Stimulated activated naive CD8-positive, alpha-beta T cell treated with anti-CD3 and anti-CD28 coated beads, Interleukin-15, Interleukin-2, amounts not matched to agents 100 U/mL and 50 U/mL, for 24 hours (primary cell): Measurements from ENCODE around the gene OR4K13.

ENCODE experiments used
- ATAC-seq: fragments of 150-1000 bp; cut with Tn5 transposase; one replicate; pipeline ENCODE4 v1.10.0; 2021
- DNase-seq: peaks from one replicate; pipeline ENCODE4 v3.0.0; 2021

The OR4K13 gene, protein sequence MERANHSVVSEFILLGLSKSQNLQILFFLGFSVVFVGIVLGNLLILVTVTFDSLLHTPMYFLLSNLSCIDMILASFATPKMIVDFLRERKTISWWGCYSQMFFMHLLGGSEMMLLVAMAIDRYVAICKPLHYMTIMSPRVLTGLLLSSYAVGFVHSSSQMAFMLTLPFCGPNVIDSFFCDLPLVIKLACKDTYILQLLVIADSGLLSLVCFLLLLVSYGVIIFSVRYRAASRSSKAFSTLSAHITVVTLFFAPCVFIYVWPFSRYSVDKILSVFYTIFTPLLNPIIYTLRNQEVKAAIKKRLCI

DNA sequence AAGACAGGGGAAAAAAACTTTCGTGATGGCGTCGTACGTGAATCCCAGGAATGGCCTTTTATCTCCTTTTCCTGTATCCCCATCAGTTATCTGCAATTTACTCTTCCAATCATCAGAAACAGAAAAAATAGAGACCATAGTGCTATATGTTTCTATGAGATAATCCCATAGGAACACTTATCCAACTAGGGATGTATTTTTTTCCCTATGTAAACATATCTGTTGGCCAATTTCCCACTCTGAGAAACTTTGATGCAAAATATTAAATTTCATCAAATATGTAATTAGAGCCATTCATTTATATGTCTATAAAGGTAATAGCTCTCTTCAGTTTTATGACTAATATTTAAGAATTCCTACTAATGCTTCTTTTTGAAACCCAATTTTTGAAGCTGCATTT is at the start of gene OR4K13:
OR4K13 (minus strand) TSS at position 101 of the 400 bp plus-strand sequence. CDS start 1,280 bp downstream, outside the sequence.
- no peak for DNase-seq
- no peak for ATAC-seq

DNA sequence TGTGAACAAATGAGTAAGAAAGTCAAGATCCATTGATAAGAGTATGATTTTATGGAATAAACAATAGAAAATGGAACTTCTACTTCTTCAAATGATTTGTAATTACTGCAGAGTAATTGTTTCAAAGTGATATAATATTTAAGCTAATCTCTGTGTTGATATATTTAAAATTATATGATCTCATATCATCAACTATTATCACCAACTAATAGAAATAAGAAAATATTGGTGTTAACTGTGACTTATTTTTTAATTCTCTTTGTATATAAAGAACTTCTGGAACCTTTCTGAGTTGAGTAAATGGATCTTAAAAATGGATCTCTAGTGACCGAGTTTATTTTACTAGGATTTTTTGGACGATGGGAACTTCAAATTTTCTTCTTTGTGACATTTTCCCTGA is 23.9 kb upstream of the OR4K13 start, which contains the start of gene OR4L1:
OR4L1 (plus strand) TSS at position 301 of the 400 bp plus-strand sequence; CDS start at position 301, 0 bp downstream.
- no peak for DNase-seq
- ATAC-seq, result no peak

DNA sequence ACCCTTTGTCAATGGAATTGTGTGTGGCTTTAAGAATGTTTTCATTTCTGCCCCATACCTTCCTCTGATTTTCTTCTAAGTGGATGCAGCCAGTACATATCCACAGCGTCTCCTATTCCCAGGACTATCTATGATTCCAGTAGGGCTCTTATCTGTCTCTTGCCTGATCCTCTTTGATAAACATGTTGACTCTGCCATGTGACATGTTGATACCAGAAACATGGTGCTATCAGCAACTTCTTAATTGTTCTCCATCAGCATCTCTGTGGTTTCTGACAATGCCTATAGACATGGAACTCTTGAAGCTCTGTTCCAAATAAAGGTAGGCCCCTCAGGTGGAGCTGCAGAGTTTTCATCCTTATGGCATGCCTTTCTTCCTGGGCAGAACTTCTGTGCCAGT is 12.4 kb upstream of the OR4K13 start:
- no peak for ATAC-seq
- DNase-seq, result no peak

DNA sequence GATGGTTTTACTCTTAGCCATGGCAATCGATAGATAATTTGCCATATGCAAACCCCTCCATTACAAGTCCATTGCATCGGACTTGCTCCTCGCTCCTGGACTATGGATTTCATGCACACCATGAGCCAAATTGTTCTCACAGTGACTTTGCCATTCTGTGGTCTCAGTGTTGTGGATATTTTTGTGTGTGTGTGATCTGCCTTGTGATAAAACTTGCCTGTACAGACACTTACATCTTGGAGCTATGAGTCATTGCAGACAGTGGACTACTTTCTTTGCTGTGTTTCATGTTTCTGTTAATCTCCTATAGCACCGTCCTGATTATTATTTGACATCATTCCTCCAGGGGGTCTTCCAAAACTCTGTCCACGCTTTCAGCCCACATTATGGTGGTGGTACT is 8.4 kb upstream of the OR4K13 start:
- ATAC-seq, result no peak

DNA sequence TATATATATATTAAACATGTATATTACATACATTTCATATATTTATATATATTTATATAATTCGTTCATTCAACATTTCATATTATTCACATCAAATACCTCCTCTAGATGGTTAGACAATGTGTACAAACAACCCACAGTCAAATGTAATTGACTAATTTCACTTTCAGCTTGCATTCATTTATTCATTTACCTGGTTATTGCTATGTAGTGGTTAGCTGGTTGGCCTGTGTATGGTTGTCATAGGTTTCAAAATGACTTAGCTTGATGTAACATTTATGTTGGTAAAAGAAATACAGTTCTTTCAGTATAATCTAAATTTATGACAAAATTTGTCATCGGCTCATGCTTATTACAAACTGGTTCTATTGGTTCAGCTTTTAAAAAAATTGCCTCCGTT is 389 bp downstream of the OR4K13 start:
- DNase-seq (no peak), ATAC-seq (no peak)

More for the DNA sequence above, 8.4 kb upstream of the OR4K13 start:
- DNase-seq, result no peak

DNA sequence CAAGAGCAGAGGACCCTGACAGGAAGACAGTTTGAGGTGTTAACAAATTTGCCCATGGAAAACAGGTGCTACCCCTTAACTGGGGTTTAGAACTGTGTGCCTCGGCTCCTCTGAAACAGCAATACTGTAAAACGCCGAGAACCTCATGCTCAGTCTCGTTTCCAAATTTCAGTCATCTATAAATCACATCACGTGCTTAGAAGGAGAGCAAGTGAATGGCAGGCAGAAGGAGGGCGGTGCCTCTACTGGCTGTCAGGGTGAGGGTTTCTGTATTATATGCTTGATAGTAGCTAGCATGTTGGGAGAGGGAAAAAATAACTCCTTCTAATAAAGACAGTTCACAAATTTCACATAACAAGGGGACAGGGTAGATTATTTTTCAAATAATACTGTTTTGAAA is 4.8 kb downstream of the OR4K13 start:
- ATAC-seq (no peak), DNase-seq (no peak)

DNA sequence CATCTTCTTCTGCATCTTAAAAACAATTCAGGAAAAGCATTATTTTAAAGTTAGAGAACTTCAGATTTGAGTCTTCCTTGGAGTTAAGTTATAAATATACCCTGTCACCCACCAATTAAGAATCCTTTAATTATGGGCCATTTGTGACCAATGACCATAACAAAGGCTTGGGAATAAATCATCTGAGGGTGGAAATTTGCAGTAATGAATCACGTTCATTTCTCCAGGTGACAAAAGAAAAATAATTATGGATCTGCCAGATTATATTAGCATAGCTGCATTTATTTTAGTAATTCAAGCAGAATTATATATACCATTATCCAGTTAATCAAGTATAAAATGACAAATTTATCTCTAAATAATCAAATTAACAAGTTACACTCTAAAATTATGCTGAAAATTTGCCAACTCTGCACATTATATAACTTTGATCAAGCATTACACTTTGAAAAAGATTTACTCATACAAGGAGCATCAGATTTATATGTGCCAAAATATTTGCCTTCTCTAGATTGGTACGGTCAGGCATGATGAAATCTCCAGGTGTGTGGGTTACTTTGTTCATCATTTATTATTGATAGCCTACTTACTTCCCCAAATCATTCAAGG is 16.5 kb downstream of the OR4K13 start, which contains the start of gene OR4K14:
OR4K14 (minus strand) TSS at position 51 of the 609 bp plus-strand sequence. CDS start 4,114 bp downstream, outside the sequence.
- ATAC-seq, result no peak
- DNase-seq, result no peak

DNA sequence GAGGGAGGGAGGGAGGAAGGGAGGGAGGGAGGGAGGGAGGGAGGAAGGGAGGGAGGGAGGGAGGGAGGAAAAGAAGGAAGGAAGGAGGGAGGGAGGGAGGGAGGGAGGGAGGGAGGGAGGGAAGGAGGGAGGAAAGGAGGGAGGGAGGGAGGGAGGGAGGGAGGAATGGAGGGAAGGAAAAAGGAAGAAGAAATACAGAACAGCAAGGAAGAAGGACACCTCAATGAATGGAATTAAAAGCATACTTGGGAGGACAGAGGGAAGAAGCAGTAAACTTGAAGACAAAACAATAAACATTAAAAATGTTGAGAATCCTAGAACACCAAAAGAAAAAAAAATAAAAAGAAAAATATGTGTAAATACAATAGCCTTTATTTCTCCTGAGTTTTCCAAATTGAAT is 27.7 kb downstream of the OR4K13 start:
- ATAC-seq (no peak), DNase-seq (no peak)

DNA sequence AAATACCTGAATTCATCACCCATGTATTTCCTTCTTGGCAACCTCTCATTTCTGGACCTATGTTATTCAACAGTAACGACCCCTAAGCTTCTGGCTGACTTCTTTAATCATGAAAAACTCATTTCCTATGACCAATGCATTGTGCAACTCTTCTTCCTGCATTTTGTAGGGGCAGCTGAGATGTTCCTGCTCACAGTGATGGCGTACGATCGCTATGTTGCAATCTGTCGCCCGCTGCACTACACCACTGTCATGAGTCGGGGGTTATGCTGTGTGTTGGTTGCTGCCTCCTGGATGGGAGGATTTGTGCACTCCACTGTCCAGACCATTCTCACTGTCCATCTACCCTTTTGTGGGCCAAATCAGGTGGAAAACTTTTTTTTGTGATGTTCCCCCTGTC is 33.5 kb downstream of the OR4K13 start:
- no peak for ATAC-seq
- no peak for DNase-seq

DNA sequence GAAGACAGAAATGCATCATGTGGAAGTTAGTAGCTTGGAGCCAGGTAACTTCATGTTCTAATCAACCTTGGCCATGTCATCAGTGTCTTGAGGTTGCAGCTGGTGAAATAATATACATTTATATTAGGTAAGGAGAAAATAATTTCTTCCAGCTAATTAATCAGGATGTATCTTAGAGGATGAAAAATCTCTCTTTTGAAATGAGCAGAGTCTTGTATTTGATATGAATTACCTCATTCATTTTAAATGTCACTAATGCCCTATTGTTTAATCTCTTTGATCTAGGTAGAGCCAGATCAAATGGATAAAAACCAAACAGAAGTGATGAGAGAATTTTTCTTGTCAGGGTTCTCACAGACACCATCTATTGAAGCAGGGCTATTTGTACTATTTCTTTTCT is 34.0 kb downstream of the OR4K13 start, which contains the start of gene OR4Q2:
OR4Q2 (plus strand) TSS at position 301 of the 400 bp plus-strand sequence.
- ATAC-seq (no peak), DNase-seq (no peak)

DNA sequence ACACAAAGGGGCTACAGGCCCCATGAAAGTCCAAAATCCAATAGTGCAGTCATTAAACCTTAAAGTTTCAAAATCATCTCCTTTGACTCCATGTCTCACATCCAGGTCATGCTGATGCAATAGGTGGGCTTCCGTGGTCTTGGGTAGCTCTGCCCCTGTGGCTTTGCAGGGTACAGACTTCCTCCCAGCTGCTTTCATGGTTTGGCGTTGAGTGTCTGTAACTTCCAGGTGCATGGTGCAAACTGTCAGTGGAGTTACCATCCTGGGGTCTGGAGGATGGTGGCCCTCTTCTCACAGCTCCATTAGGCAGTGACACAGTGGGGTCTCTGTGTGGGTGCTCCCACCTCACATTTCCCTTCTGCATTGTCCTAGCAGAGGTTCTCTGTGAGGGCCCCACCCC is 42.4 kb downstream of the OR4K13 start:
- no peak for ATAC-seq

More for the DNA sequence above, 42.4 kb downstream of the OR4K13 start:
- no peak for DNase-seq
